Uterus (tissue), 4 donors: ENCODE data around the gene GIMAP8. TPM values are rescaled to one million over a fixed set of nuclear protein-coding genes. Genes with fewer than 3 reads are reported as not detected.

ENCODE experiments used
- DNase-seq, 2 donors: peaks; one replicate each; pipeline ENCODE4 v3.0.0-alpha.2; 2019 to 2020
- H3K27ac ChIP-seq, 2 donors: fragments of 200-600 bp; sonication (generic); 1 replicate in 1 of 2; 2 replicates in 1 of 2; pipeline ENCODE4 v1.5.1; 2016 to 2018
- H3K27me3 ChIP-seq, 2 donors: fragments of 200-600 bp; sonication (generic); one replicate each; pipeline ENCODE4 v1.5.1; 2018 to 2019; ENCODE audit warnings: control low read depth in 1 of 2
- H3K36me3 ChIP-seq, 2 donors: fragments of 200-600 bp; sonication (generic); one replicate each; pipeline ENCODE4 v1.5.1; 2019; ENCODE audit warnings: control low read depth in 1 of 2
- H3K4me1 ChIP-seq, 2 donors: fragments of 200-600 bp; sonication (generic); one replicate each; pipeline ENCODE4 v1.5.1; 2018 to 2019; ENCODE audit warnings: control low read depth in 1 of 2
- H3K4me3 ChIP-seq, 2 donors: fragments of 200-600 bp; sonication (generic); 1 replicate in 1 of 2; 2 replicates in 1 of 2; pipeline ENCODE4 v1.5.1; 2018 to 2019; ENCODE audit warnings: mild to moderate bottlenecking in 1 of 2
- H3K9me3 ChIP-seq, 2 donors: fragments of 200-600 bp; sonication (generic); one replicate each; pipeline ENCODE4 v1.5.1; 2019; ENCODE audit warnings: control low read depth in 1 of 2
- CTCF ChIP-seq, 4 experiments: fragments of 200-600 bp in 2 of 4; fragments of 450-650 bp in 2 of 4; sonication (generic) in 2 of 4; IDR thresholded peaks; one replicate each; pipeline ENCODE4 v1.5.1; 2016 to 2019; ENCODE audit warnings: antibody characterized with exemption in 4 of 4, mild to moderate bottlenecking in 2 of 4, moderate library complexity in 1 of 4
- POLR2A ChIP-seq, 2 donors: fragments of 450-650 bp; IDR thresholded peaks; one replicate each; pipeline ENCODE4 v1.6.1; 2016; ENCODE audit warnings: antibody characterized with exemption in 2 of 2, mild to moderate bottlenecking in 1 of 2, moderate library complexity in 1 of 2
- intact Hi-C: fragments of 100-400 bp; cut with DNase I; formaldehyde crosslinking; loops from one replicate; pipeline ENCODE4 v1.15.1; 2023; ENCODE audit warnings: low total_unique reads
- total RNA-seq, 4 donors: library from RNA; depleted of rRNA in 3 of 4; stranded (reverse); fragments of >200 nt in 3 of 4; gene quantifications; one replicate each; pipeline versions ENCODE4 v1.1.0 to v1.2.4, GENCODE V29; 2014 to 2023
- donor health status: DM: yes; HTN: yes; CAD: no.

Gene GIMAP8
- total RNA-seq, 4 donors from 2014 or later, result 16.7 to 47.7 (median 25.6) TPM

- Histone ChIP-seq H3K4me3 (no peak overlapping the region), H3K9me3 (no peaks in the 10 kb centered on the region), H3K4me1 (no peaks in the 10 kb centered on the region), H3K27ac (peak overlapping the region in 1 of 2 donors; percentile 57), H3K36me3 (no peaks in the 10 kb centered on the region), H3K27me3 (no peaks in the 10 kb centered on the region)
- intact Hi-C loops, result loop anchor here (5.0 kb wide), 1 partner anchor 237 kb away; no protein-coding TSS in a partner anchor
- no peak for DNase-seq
- TF ChIP-seq CTCF (IDR thresholded peaks at IDR 0.05), result no peak
- TF ChIP-seq POLR2A (IDR thresholded peaks at IDR 0.05), result no peak
Observed at GRCh38 chr7:150464962-150465361, 14.5 kb downstream of the GIMAP8 start.

GRCh38 chr7:150465414-150465813, 15.0 kb downstream of the GIMAP8 start:
- Histone ChIP-seq H3K27ac (peak overlapping the region in 1 of 2 donors; percentile 57), H3K4me3 (no peak overlapping the region), H3K36me3 (no peaks in the 10 kb centered on the region), H3K9me3 (no peaks in the 10 kb centered on the region), H3K4me1 (no peaks in the 10 kb centered on the region), H3K27me3 (no peaks in the 10 kb centered on the region)
- intact Hi-C loops, result no loop called here
- TF ChIP-seq CTCF (IDR thresholded peaks at IDR 0.05), result no peak
- no peak for TF ChIP-seq POLR2A (IDR thresholded peaks at IDR 0.05)
- no peak for DNase-seq

- DNase-seq, result no peak
- Histone ChIP-seq H3K27ac (peak overlapping the region in 1 of 2 donors; percentile 57), H3K4me1 (no peaks in the 10 kb centered on the region), H3K9me3 (no peaks in the 10 kb centered on the region), H3K36me3 (no peaks in the 10 kb centered on the region), H3K4me3 (no peak overlapping the region), H3K27me3 (no peaks in the 10 kb centered on the region)
- TF ChIP-seq POLR2A (IDR thresholded peaks at IDR 0.05) (no peak), CTCF (IDR thresholded peaks at IDR 0.05) (no peak)
- intact Hi-C loops, result no loop called here
Observed at GRCh38 chr7:150466477-150466876, 16.0 kb downstream of the GIMAP8 start.

- H3K9me3 ChIP-seq, result no peaks in the 10 kb centered on the region
- H3K36me3 ChIP-seq, result no peaks in the 10 kb centered on the region
- DNase-seq, result no peak
- intact Hi-C loops, result no loop called here
- H3K27me3 ChIP-seq, result no peaks in the 10 kb centered on the region
- TF ChIP-seq CTCF (IDR thresholded peaks at IDR 0.05) (no peak), POLR2A (IDR thresholded peaks at IDR 0.05) (no peak)
- H3K27ac ChIP-seq, result peak overlapping the region in 1 of 2 donors; percentile 57
- no peak overlapping the region for H3K4me3 ChIP-seq
- no peaks in the 10 kb centered on the region for H3K4me1 ChIP-seq
Observed at GRCh38 chr7:150468241-150468640, 17.8 kb downstream of the GIMAP8 start.

- Histone ChIP-seq H3K4me3 (no peak overlapping the region), H3K27me3 (no peaks in the 10 kb centered on the region), H3K4me1 (no peaks in the 10 kb centered on the region), H3K9me3 (no peaks in the 10 kb centered on the region), H3K27ac (no peak overlapping the region), H3K36me3 (no peaks in the 10 kb centered on the region)
- DNase-seq, result no peak
- intact Hi-C loops, result no loop called here
- TF ChIP-seq POLR2A (IDR thresholded peaks at IDR 0.05) (no peak), CTCF (IDR thresholded peaks at IDR 0.05) (no peak)
Observed at GRCh38 chr7:150471886-150472285, 21.5 kb downstream of the GIMAP8 start.
